Neural progenitor cell (in vitro differentiated cells): ENCODE data around the gene PRDM7. TPM values are rescaled to one million over a fixed set of nuclear protein-coding genes. Genes with fewer than 3 reads are reported as not detected.

Experiments used
- DNase-seq: peaks from one replicate; pipeline ENCODE4 v3.0.0-alpha.2; 2016; ENCODE audit warnings: low spot score
- H2AFZ ChIP-seq: fragments of 200-600 bp; sonication (generic); replicated peaks from 2 replicates; pipeline ENCODE4 v1.6.1; 2016; ENCODE audit warnings: antibody characterized with exemption
- H3F3A ChIP-seq: fragments of 200-600 bp; sonication (generic); 2 replicates; pipeline ENCODE4 v1.6.1; 2016; ENCODE audit warnings: antibody characterized with exemption, low read depth
- H3K27ac ChIP-seq: fragments of 200-600 bp; sonication (generic); 2 replicates; pipeline ENCODE4 v1.5.1; 2016; ENCODE audit warnings: mild to moderate bottlenecking
- H3K27me3 ChIP-seq: fragments of 200-600 bp; sonication (generic); 2 replicates; pipeline ENCODE4 v1.6.1; 2016; ENCODE audit warnings: mild to moderate bottlenecking, moderate library complexity
- H3K36me3 ChIP-seq: fragments of 200-600 bp; sonication (generic); 2 replicates; pipeline ENCODE4 v1.5.1; 2016
- H3K4me1 ChIP-seq: fragments of 200-600 bp; sonication (generic); 2 replicates; pipeline ENCODE4 v1.6.1; 2016; ENCODE audit warnings: mixed run types
- H3K4me2 ChIP-seq: fragments of 200-600 bp; sonication (generic); 2 replicates; pipeline ENCODE4 v1.6.1; 2016
- H3K4me3 ChIP-seq: fragments of 200-600 bp; sonication (generic); 2 replicates; pipeline ENCODE4 v1.5.1; 2016
- H3K79me2 ChIP-seq: fragments of 200-600 bp; sonication (generic); 2 replicates; pipeline ENCODE4 v1.6.1; 2016; ENCODE audit warnings: low read depth
- H3K9ac ChIP-seq: fragments of 200-600 bp; sonication (generic); 2 replicates; pipeline ENCODE4 v1.6.1; 2016
- H3K9me3 ChIP-seq: fragments of 200-600 bp; sonication (generic); 2 replicates; pipeline ENCODE4 v1.5.1; 2016; ENCODE audit warnings: low read depth
- H4K20me1 ChIP-seq: fragments of 200-600 bp; sonication (generic); 2 replicates; pipeline ENCODE4 v1.6.1; 2016; ENCODE audit warnings: low read depth
- H3K27ac Mint-ChIP-seq: 3 replicates; pipeline ENCODE4 v1.8.0; 2021; ENCODE audit warnings: mixed read lengths
- H3K27me3 Mint-ChIP-seq: 2 replicates; pipeline ENCODE4 v1.8.0; 2022; ENCODE audit warnings: low read depth, mild to moderate bottlenecking, inconsistent platforms, moderate library complexity, mixed read lengths; ENCODE audit not compliant: insufficient read depth
- H3K36me3 Mint-ChIP-seq: 3 replicates; pipeline ENCODE4 v1.8.0; 2021; ENCODE audit warnings: mixed read lengths
- H3K4me1 Mint-ChIP-seq: 3 replicates; pipeline ENCODE4 v1.8.0; 2021; ENCODE audit warnings: mixed read lengths
- H3K4me3 Mint-ChIP-seq: 3 replicates; pipeline ENCODE4 v1.8.0; 2021; ENCODE audit warnings: mild to moderate bottlenecking, moderate library complexity, mixed read lengths
- H3K9me3 Mint-ChIP-seq: 3 replicates; pipeline ENCODE4 v1.8.0; 2020; ENCODE audit warnings: mixed read lengths
- EZH2 ChIP-seq: fragments of 200-600 bp; sonication (generic); IDR thresholded peaks from 2 replicates; pipeline ENCODE4 v1.6.1; 2017; ENCODE audit warnings: antibody characterized with exemption, mild to moderate bottlenecking, moderate library complexity
- EZH2phosphoT487 ChIP-seq: fragments of 200-600 bp; sonication (generic); IDR thresholded peaks from 2 replicates; pipeline ENCODE4 v1.6.1; 2017; ENCODE audit warnings: antibody characterized with exemption
- total RNA-seq: library from RNA; depleted of rRNA; stranded (reverse); fragments of >200 nt; gene quantifications from 2 replicates; pipeline ENCODE4 v1.2.3, GENCODE V29; 2015; ENCODE audit warnings: low replicate concordance
- TF ChIP-seq, protein P1 (sequence below): fragments of 200-600 bp; sonication (generic); IDR thresholded peaks from 2 replicates; pipeline ENCODE4 v1.5.1; 2017; ENCODE audit warnings: antibody characterized with exemption, mild to moderate bottlenecking

The PRDM7 gene
- total RNA-seq, 1 donor from 2014 or later: not detected

DNA sequence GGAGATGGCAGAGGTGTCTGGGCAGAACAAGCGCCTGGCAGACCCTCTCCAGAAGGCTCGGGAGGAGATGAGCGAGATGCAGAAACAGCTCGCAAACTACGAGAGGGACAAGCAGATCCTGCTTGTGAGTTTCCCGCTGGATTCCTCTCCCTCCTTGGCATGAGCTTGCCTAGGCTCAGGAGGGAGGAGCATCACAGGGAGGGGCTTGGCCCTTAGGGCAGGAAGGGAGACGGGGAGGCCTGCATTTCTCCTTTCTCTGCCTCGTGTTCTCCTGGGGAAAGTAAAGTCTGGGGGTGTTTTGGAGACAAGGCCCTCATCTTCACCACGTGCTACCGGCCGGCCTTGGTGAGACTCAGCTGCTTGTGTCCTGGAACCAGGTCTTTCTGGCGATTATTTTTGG, 39.9 kb downstream of the PRDM7 start:
- H3K4me3 Mint-ChIP-seq: no peak overlapping the region
- H3K79me2 ChIP-seq: no peaks in the 10 kb centered on the region
- H4K20me1 ChIP-seq: no peaks in the 10 kb centered on the region
- H3F3A ChIP-seq: peaks cover 7% of the 10 kb centered on the region
- no peaks in the 10 kb centered on the region for H3K27me3 ChIP-seq
- H3K4me1 Mint-ChIP-seq: peaks cover 15% of the 10 kb centered on the region
- peaks cover 7% of the 10 kb centered on the region for H3K36me3 Mint-ChIP-seq
- no peak overlapping the region for H2AFZ ChIP-seq
- no peaks in the 10 kb centered on the region for H3K36me3 ChIP-seq
- H3K4me2 ChIP-seq: no peak overlapping the region
- H3K9me3 ChIP-seq: no peaks in the 10 kb centered on the region
- no peak overlapping the region for H3K4me3 ChIP-seq
- no peak for TF ChIP-seq EZH2
- no peak for TF ChIP-seq EZH2phosphoT487
- TF ChIP-seq, protein P1, sequence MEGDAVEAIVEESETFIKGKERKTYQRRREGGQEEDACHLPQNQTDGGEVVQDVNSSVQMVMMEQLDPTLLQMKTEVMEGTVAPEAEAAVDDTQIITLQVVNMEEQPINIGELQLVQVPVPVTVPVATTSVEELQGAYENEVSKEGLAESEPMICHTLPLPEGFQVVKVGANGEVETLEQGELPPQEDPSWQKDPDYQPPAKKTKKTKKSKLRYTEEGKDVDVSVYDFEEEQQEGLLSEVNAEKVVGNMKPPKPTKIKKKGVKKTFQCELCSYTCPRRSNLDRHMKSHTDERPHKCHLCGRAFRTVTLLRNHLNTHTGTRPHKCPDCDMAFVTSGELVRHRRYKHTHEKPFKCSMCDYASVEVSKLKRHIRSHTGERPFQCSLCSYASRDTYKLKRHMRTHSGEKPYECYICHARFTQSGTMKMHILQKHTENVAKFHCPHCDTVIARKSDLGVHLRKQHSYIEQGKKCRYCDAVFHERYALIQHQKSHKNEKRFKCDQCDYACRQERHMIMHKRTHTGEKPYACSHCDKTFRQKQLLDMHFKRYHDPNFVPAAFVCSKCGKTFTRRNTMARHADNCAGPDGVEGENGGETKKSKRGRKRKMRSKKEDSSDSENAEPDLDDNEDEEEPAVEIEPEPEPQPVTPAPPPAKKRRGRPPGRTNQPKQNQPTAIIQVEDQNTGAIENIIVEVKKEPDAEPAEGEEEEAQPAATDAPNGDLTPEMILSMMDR: no peak
- no peaks in the 10 kb centered on the region for H3K9me3 Mint-ChIP-seq
- no peak overlapping the region for H3K9ac ChIP-seq
- no peak overlapping the region for H3K27ac ChIP-seq
- no peak overlapping the region for H3K27ac Mint-ChIP-seq
- H3K4me1 ChIP-seq: no peaks in the 10 kb centered on the region
- DNase-seq: no peak
- H3K27me3 Mint-ChIP-seq: peaks cover 6% of the 10 kb centered on the region

DNA sequence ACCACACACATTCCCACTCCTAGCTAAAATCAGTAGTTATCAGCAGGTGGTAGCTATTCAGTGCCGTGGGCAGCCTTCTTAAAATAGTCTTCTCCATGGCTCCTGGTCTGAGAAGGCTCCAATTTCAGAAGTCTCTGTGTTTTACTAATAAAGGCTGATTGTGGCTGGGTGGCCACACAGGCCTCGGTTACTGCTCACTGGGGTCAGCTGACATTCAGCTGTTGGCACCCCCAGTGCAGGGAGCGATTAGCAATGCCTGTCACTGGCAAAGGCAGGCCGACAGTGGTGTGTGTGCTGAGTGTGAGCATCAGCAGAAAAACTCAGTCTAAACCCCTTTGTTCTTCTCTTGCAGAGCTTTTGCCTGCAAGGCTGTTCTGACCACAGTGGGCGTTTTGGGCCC, 41.2 kb downstream of the PRDM7 start:
- no peak overlapping the region for H3K27ac ChIP-seq
- H3K9ac ChIP-seq: no peak overlapping the region
- H3K36me3 ChIP-seq: no peaks in the 10 kb centered on the region
- peaks cover 6% of the 10 kb centered on the region for H3K9me3 Mint-ChIP-seq
- no peaks in the 10 kb centered on the region for H3K27me3 ChIP-seq
- no peak overlapping the region for H3K4me2 ChIP-seq
- H3K79me2 ChIP-seq: no peaks in the 10 kb centered on the region
- peaks cover 14% of the 10 kb centered on the region for H3F3A ChIP-seq
- no peak overlapping the region for H3K4me3 ChIP-seq
- peaks cover 15% of the 10 kb centered on the region for H3K4me1 Mint-ChIP-seq
- H3K36me3 Mint-ChIP-seq: peaks cover 13% of the 10 kb centered on the region
- H2AFZ ChIP-seq: no peak overlapping the region
- no peak for TF ChIP-seq EZH2phosphoT487
- TF ChIP-seq EZH2: no peak
- TF ChIP-seq, protein P1: no peak
- H3K27ac Mint-ChIP-seq: no peak overlapping the region
- no peak for DNase-seq
- peaks cover 19% of the 10 kb centered on the region for H3K27me3 Mint-ChIP-seq
- no peaks in the 10 kb centered on the region for H3K9me3 ChIP-seq
- no peaks in the 10 kb centered on the region for H3K4me1 ChIP-seq
- H4K20me1 ChIP-seq: no peaks in the 10 kb centered on the region
- H3K4me3 Mint-ChIP-seq: no peak overlapping the region

DNA sequence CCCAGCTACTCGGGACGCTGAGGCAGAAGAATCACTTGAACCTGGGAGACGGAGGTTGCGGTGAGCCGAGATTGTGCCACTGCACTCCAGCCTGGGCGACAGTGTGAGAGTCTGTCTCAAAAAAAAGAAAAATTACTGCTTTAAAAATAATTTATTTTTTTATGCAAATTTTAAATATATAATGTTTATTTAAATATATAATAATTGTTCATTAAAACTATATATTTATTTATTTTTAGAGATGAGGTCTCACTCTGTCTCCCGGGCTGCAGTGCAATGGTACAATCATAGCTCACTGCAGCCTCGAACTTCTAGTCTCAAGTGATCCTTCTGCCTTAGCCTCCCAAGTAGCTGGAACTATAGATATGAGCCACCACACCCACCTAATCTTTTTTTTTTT, 42.6 kb downstream of the PRDM7 start:
- Histone ChIP-seq H4K20me1 (no peaks in the 10 kb centered on the region), H3K9ac (no peak overlapping the region), H3F3A (peaks cover 20% of the 10 kb centered on the region), H3K9me3 (no peaks in the 10 kb centered on the region), H3K79me2 (no peaks in the 10 kb centered on the region), H3K4me3 (no peak overlapping the region), H3K4me1 (peaks cover 6% of the 10 kb centered on the region), H2AFZ (no peak overlapping the region), H3K4me2 (no peak overlapping the region), H3K36me3 (no peaks in the 10 kb centered on the region), H3K27ac (no peak overlapping the region), H3K27me3 (no peaks in the 10 kb centered on the region)
- no peak for DNase-seq
- Mint-ChIP-seq H3K4me1 (peaks cover 16% of the 10 kb centered on the region), H3K27me3 (peaks cover 19% of the 10 kb centered on the region), H3K9me3 (peaks cover 6% of the 10 kb centered on the region), H3K27ac (no peak overlapping the region), H3K36me3 (peaks cover 13% of the 10 kb centered on the region), H3K4me3 (no peak overlapping the region)
- TF ChIP-seq EZH2 (no peak), EZH2phosphoT487 (no peak)
- TF ChIP-seq, protein P1: no peak
